Stimulated activated CD4-positive, alpha-beta T cell treated with anti-CD3 and anti-CD28 coated beads, Interleukin-1b, Interleukin-23, amount 100 ng/mL, for 48 hours (primary cell): ENCODE results near the gene RELCH.

Experiments
- DNase-seq: peaks from one replicate; pipeline ENCODE4 v3.0.0-alpha.2; 2020

RELCH gene

DNA sequence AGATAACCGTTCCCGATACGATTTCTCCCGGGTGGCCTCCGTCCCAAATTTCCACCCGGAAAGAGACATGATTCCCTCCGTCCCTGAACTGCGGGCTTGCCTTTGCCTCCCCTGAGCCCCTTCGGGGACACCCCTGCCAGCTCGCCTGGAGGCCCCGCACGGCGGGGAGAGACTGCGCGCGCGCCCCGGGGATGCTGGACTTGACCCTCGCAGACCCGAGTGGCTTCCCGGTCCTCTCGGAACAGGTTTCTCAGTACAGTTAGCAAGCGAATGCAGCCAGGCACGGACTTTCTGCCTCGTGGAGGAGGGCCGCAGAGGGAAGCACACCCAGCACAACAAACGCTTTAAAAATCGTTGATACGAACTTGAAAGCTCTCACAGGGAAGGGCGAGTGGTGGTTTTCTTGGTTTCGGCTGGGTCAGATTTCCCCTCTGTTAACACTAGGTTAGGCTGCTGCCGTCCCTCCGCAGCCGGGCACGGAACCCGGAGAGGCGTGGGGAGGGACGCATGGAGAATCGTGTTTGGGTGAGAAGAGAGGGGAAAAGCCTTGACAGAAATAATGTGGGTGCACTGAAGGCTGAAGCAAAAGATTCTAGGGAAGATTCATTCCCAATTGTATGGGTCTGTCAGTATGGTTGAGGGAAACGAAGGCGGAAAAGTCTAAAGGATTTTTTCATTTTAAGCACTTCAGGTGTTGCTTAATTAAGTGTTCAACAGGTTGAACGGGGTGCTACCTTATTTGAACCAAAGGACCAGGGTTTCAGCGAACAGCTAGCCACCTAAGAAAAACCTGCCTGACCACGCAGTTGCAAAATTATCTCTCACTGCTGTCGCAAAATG, 139.0 kb downstream of the RELCH start:
- peak; percentile 20 for DNase-seq

GRCh38 chr18:62326646-62327348, 139.7 kb downstream of the RELCH start:
- no peak for DNase-seq

DNA sequence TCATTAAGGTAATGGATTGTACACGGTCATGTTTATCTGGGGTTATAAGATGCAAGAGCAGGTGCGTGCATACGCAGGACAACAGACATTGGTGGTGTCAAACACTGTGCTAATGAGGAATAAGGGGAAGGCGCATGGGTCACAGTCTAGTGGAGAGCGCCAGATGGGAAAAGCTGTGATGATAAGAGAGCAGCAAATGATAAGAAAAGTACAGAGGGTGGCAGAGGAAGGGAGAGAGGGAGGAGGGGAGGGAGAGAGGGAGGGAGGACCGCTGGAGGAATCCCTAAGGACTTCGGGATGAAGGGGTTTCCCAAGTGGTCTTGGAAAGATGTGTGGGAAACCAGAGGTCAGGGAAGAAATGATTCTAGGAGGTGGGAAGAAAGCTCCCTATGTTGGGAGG, 140.9 kb downstream of the RELCH start:
- no peak for DNase-seq

DNA sequence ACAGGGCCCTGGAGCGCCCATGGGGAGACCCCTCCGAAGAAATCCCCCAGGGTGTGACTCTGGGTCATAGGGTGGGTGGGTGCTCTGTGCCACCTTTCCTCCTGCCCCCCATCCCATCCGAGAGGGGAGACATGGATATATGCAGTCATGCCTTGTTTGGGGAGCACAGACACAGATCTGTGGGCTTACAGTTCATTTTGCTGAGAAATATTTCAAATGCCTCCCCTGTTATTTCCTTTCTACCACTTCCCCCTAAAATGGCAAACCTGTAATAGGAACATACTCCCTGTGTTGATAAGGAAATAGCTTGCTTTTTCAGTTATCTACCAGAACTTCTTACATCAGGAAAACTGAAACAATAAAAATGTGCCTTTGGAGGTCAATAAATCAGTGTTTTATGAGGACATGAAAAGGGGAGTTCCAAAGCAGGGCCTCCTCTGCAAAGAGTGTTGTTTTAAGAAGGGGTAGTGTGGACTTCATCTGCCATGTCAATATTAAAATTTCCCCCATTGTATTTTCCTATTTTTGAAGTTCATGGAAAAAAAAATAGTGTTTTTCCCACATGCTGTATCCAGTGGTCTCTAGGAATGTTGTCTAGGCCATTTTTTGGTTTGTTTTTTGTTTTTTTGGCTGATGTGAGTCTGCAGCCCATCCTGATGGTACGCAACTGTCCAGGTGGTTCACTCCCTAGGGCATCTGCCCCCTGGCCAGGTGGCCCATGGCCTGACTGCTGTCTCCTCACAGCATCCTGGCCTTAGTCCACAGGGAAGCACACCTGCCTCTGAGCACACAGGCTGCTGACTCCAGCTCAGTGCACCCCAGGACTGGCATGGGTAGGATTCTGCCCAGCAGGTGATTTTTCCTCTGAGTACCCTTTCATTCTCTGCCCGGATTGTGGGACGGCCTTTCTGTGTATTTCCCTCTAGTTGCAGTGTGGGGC, 141.8 kb downstream of the RELCH start:
- no peak for DNase-seq

GRCh38 chr18:62329691-62330454, 142.8 kb downstream of the RELCH start:
- DNase-seq: peak; percentile 59

GRCh38 chr18:62330650-62331049, 143.6 kb downstream of the RELCH start:
- no peak for DNase-seq

- DNase-seq: no peak
Observed at GRCh38 chr18:62331581-62332356, 144.7 kb downstream of the RELCH start.

DNA sequence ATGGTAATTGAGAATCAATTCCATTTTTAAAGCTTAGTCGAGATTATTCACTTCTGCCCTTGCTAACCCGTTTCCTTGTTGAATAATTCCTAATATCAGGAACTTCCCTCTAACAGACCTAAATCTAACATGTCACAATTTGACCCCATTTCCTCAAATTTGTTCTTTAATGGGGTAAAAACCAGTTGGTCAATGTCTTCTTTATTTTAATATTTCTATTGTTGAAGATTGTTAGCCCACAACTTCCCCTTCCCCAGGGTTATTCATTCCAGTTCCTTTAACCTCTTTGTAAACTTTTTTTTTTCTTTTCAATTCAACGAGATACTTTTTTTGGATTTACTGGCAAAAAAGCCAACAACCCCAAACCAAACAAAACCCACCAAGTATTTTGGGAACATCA, 145.4 kb downstream of the RELCH start:
- no peak for DNase-seq

GRCh38 chr18:62332964-62333695, 146.1 kb downstream of the RELCH start:
- no peak for DNase-seq

GRCh38 chr18:62334120-62334519, 147.1 kb downstream of the RELCH start:
- DNase-seq: no peak

DNA sequence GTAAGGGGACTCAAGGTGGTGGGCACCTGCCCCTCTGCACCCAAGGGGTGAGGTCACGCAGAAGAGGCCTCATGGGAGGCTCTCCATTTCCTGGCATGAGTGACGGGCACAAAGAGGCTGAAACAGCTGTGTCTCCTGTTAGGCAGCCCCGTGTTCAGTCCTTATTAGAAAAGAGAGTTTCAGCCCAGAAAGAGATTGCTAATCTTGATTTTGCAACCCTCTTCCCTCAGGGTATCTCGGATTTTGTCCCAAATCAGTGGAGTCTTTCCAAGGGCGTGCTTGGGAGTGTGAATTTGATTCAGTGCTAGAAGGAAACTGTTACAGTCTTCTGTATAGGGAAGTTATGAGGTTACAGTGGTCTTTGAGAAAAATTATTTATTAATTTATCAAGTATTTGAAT, 148.4 kb downstream of the RELCH start:
- no peak for DNase-seq

DNA sequence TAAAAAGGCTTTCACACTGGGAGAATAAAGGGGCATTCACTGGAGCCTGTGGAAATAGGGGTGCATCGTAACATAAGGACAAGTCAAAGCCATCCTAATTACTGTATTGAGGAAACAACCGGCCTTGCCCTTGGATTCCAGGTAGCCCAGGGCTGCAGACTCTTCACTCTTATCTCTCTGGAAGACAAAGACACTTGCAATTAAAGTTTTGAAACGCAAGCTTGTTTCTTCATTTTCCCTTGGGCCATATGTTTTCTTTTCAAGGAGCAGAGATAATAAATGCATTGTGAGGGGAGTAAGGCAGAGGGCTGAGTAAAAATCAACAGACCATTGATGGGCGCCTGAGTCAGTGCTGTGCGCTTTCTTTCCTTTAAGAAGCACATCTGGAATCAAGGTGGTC, 149.6 kb downstream of the RELCH start:
- DNase-seq: no peak

DNA sequence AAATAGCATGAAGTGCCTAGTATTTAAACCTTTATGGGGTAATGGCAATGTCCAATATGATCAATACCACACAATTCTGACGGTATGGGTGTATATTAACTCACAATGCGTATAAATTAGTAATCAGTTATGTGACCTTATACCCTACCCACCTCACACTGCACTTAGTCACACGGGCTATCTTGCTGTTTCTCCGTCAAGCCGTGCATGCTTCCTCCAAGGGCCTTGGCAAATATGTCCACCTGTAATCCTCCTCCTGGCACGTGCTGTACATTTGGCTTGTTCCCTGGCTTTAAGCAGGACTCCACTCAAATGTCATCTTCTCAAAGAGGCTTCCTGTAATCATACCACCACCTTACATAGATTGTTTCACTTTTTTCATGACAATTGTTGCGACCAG, 150.3 kb downstream of the RELCH start:
- no peak for DNase-seq

DNA sequence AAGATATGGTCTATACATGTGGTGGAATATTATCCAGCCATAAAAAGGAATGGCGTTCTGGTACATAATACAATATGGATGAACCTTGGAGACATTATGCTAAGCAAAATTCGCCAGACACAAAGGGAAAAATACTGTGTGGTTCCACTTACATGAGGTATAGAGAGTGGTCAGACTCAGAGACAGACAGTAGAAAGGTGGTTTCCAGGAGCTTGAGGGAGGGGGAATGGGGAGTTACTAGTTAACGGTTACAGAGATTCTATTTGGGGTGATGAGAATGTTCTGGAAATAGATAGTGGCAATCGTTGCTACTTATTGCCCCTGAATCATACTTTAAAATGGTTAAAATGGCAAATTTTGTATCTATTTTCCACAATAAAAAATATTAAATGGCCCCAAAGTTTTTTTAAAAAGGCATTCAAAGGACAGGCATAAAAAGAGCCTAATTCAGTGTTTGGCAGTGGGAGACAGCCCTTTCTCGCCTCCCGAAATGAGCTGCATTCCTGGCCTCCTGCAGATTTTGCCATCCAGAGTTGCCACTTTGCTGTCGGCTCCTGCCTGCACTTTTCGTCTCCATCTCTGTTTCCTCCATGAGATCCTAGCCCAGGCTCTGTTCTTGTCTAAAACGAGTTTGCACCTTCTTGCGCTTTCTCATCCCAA, 151.5 kb downstream of the RELCH start:
- no peak for DNase-seq

DNA sequence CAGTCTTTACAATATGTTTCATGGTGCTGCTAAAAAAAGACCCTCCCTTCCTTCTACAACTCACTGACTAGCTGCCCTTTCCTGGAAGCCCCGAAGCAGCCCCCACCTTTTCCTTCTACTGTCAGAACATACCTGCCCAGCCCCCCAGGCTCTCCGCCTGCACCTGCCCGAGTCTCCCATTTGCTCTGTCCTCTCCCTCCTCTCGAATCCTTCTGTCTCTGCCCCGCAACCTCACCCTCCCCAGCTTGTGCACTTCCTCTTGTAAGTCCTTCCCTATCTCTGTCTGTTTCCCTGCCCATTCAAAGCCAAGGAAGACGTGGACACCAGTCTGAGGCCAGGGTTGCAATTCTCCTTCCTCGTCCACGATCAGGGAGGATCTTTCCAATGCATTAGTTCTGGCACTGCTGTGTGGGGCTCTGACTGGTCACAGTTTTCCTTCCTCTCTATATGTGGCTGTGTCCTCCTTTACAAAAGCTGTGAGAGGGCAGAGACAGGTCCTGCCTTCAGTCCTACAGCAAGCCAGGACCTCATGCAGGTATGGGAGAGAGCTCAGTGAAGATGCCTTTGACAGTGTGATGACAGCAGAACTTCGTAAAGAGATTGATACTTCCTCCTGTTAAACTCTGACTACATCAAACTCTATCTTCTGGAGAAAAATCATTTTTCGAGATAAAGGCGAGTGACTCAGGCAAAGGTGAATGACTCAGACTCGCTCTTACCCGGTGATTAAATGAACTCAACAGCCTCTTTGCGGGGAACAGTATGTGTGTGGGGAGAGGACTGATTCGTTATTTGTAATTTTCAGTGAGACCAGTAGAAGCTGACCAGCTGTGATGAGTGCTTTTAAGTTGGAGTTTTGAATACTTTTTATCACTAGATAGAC, 152.3 kb downstream of the RELCH start:
- DNase-seq: peak; percentile 39

- no peak for DNase-seq
Observed at GRCh38 chr18:62340996-62341395, 153.9 kb downstream of the RELCH start.

DNA sequence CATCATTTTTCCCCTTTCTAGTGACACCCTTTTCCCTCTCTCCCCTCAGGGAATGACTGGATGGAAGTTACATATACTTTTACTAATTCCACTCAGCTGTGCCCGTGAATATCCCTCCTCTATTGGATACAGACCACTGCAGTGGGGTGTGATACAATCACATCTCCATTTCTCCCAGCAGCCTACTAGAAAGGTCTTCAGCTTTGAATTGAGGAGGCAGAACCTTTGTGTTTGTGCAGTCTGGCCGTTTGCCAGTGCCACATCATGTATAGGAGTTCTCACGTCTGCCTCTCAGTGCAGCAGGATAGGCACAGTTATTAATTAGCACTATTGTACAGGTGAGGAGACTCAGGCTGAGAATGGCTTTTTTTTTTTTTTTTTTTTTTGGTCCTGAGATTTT, 154.4 kb downstream of the RELCH start:
- no peak for DNase-seq

DNA sequence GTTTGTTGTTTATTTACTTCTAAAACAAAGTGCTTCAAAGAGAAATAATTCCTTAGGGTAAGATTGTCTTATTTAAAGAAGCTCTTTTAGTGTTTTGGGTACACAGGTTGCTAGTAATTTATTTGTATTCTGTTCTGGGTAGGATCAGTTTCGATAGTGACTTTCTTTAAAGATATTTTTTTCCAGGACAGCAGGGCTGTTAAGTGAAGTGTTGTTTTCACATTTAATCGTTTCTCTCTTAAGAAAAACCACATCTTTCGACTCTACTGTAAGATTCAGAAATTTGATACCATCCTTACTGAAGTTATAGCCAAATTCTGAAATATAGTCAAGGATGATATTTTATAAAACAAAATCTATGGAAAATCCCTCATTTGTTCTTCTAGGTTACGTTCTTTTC, 155.8 kb downstream of the RELCH start:
- no peak for DNase-seq

GRCh38 chr18:62343316-62343715, 156.3 kb downstream of the RELCH start:
- DNase-seq: no peak
